ENCODE data around the gene UBE3C.
"Not testable (repeated sequence)": the region's sequence is repeated elsewhere in the genome, so short reads cannot be mapped to it uniquely, and the experiment has no call there.

- TF ChIP-seq CTCF (IDR thresholded peaks at IDR 0.05); POLR2A (IDR thresholded peaks at IDR 0.05); POLR2AphosphoS5 (IDR thresholded peaks at IDR 0.05; ENCODE audit: insufficient read depth in 1 of 2, low read depth in 1 of 2): not testable (repeated sequence)
Observed at GRCh38 chr7:157103641-157104040, 35.1 kb upstream of the UBE3C start.

Data from vagina (tissue), 2 donors.